NCI-H460 (cell line): Measurements from ENCODE around the gene EGFR. TPM values are rescaled to one million over a fixed set of nuclear protein-coding genes. Genes with fewer than 3 reads are reported as not detected.
A peak's percentile ranks its signal among the peaks of the same experiment; 100 is the strongest.

Source experiments
- DNase-seq: peaks from one replicate; pipeline ENCODE4 v3.0.0-alpha.2; 2016; ENCODE audit warnings: low read depth; ENCODE audit errors: extremely low read depth
- total RNA-seq: library from RNA; depleted of rRNA; stranded (reverse); fragments of >200 nt; shearing (Covaris generic); gene quantifications from 2 replicates; pipeline ENCODE4 v1.2.3, GENCODE V29; 2014

Gene EGFR
- total RNA-seq, 1 experiment from 2014 or later: 24.3 TPM

GRCh38 chr7:55202150-55202913 is 183.5 kb downstream of the EGFR start:
- no peak for DNase-seq

GRCh38 chr7:55203300-55203699 is 184.5 kb downstream of the EGFR start:
- DNase-seq: no peak

DNA sequence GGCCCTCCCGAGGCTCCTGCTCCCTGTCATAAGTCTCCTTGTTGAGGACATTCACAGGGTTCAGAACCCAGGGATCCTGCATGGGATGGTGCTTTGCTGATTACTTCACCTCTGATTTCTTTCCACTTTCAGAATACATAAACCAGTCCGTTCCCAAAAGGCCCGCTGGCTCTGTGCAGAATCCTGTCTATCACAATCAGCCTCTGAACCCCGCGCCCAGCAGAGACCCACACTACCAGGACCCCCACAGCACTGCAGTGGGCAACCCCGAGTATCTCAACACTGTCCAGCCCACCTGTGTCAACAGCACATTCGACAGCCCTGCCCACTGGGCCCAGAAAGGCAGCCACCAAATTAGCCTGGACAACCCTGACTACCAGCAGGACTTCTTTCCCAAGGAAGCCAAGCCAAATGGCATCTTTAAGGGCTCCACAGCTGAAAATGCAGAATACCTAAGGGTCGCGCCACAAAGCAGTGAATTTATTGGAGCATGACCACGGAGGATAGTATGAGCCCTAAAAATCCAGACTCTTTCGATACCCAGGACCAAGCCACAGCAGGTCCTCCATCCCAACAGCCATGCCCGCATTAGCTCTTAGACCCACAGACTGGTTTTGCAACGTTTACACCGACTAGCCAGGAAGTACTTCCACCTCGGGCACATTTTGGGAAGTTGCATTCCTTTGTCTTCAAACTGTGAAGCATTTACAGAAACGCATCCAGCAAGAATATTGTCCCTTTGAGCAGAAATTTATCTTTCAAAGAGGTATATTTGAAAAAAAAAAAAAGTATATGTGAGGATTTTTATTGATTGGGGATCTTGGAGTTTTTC is 186.5 kb downstream of the EGFR start:
- DNase-seq: no peak

DNA sequence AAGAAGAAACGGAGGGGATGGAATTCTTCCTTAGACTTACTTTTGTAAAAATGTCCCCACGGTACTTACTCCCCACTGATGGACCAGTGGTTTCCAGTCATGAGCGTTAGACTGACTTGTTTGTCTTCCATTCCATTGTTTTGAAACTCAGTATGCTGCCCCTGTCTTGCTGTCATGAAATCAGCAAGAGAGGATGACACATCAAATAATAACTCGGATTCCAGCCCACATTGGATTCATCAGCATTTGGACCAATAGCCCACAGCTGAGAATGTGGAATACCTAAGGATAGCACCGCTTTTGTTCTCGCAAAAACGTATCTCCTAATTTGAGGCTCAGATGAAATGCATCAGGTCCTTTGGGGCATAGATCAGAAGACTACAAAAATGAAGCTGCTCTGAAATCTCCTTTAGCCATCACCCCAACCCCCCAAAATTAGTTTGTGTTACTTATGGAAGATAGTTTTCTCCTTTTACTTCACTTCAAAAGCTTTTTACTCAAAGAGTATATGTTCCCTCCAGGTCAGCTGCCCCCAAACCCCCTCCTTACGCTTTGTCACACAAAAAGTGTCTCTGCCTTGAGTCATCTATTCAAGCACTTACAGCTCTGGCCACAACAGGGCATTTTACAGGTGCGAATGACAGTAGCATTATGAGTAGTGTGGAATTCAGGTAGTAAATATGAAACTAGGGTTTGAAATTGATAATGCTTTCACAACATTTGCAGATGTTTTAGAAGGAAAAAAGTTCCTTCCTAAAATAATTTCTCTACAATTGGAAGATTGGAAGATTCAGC is 187.6 kb downstream of the EGFR start:
- no peak for DNase-seq

DNA sequence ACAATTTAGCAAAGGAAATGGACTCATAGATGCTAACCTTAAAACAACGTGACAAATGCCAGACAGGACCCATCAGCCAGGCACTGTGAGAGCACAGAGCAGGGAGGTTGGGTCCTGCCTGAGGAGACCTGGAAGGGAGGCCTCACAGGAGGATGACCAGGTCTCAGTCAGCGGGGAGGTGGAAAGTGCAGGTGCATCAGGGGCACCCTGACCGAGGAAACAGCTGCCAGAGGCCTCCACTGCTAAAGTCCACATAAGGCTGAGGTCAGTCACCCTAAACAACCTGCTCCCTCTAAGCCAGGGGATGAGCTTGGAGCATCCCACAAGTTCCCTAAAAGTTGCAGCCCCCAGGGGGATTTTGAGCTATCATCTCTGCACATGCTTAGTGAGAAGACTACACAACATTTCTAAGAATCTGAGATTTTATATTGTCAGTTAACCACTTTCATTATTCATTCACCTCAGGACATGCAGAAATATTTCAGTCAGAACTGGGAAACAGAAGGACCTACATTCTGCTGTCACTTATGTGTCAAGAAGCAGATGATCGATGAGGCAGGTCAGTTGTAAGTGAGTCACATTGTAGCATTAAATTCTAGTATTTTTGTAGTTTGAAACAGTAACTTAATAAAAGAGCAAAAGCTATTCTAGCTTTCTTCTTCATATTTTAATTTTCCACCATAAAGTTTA is 188.8 kb downstream of the EGFR start:
- no peak for DNase-seq

GRCh38 chr7:55209366-55209765 is 190.5 kb downstream of the EGFR start:
- DNase-seq: no peak

DNA sequence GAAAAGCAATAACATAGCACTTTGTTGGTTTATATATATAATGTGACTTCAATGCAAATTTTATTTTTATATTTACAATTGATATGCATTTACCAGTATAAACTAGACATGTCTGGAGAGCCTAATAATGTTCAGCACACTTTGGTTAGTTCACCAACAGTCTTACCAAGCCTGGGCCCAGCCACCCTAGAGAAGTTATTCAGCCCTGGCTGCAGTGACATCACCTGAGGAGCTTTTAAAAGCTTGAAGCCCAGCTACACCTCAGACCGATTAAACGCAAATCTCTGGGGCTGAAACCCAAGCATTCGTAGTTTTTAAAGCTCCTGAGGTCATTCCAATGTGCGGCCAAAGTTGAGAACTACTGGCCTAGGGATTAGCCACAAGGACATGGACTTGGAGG is 191.4 kb downstream of the EGFR start:
- no peak for DNase-seq

- DNase-seq: no peak
These were observed 191.9 kb downstream of the EGFR start for GRCh38 chr7:55210716-55211115.

DNA sequence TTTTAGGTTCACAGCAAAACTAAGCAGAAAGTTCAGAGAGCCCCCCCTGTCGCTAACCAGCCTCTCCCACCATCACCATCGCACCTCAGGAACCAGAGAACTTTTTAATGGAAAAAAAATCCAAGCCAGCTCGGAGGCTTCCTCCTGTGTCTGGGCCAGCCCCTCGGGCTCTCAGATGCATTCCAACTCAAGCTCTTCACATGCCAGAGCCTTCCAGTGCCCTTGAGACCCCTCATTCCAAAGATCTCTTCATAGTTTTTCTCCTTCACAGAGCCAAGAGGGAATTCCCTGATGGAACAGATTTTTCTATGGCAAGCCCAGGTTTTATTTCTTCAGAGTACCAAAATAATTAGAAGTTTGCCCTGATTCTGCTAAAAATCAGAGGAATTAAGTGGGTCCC is 192.9 kb downstream of the EGFR start:
- DNase-seq: no peak

DNA sequence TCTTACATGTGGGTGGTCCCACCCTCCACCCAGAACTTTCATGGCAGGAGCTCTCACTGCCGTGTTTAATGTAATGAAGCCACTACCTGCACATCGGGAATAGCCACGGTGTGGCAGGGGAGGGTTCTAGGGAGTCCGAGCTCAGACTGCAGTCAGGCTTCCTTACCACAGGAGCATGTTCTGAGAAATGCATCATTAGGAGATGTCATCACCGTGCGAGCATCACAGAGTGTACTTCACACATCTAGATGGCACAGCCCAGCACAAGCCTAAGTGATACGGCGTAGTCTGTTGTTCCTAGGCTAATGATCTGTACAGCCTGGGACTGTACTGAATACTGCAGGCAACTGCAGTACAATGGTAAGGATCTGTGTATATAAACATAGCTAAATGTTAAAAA is 193.4 kb downstream of the EGFR start:
- DNase-seq: no peak

DNA sequence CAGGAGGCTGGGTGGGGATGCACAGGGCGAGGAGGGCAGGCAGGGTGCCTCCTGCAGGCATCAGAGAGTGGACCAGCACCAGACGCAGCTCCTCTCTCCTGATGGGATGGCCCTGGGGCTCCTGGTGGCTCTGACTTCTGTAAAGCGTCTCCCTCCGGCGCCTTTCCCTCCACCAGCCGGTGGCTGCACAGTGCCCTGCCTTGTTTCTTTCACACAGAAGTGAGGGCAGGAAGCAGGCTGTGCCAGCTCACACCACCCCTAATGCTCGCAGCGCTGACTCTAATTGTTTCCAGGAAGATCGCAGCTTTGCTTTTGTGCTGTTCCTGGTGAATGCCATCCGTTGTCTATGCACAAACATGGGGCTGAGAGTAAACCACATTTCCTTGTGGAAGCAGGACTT is 194.0 kb downstream of the EGFR start:
- peak; percentile 16 for DNase-seq

GRCh38 chr7:55214707-55215106 is 195.9 kb downstream of the EGFR start:
- no peak for DNase-seq

DNA sequence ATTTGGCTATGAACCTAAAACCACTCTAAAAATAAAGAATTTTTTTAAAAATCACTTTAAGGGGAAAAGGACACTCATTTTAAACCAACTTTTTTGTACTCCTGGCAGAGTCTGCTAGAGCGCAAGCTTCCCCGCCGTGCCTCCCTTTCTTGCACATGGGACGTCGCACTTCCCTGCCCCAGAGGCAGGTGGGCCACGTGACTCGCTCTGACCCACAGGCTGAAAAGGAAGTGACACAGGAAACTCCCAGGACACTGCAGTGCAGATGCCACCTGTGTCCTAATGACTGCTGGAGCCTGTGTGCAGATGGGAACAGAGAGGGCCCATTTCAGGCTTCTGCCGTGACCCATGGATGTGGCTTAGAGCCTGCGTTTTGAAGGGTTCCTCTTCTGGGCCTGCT is 204.2 kb downstream of the EGFR start:
- no peak for DNase-seq

DNA sequence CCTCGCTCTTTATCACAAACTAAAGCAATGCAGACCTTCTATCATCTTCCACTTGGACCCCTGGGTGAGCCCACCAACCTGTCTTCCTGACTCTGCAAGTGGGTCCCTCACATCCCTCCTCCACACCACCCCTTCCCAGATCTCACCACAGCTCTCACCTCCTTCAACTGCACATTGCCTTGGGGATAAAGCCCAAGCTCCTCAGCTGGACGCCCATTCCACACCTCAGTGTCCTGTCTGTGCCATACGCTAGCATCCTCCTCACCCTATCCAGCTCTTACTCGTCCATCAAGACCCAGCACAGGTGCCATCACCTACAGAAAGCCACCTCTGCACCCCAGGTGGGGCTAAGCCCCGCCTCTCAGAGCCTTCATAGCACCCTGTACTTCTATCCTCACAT is 205.3 kb downstream of the EGFR start:
- no peak for DNase-seq

DNA sequence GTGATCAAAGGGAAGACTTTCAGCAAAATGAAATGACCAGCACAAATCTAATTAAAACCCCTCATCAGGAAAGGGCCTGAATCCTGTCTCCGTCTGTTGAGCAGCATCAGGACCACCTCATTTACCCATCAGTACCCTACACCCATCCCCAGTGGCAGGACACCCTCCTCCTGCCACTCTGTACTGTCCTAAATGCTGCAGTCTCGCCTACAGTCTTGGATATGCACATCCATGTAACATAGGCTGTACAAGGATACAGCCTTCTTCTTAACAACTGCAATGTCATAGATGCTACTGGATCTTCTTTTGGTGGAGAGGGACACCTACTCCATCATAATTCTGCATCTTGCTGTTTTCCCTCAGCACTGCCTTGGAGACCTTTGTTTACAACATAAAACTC is 206.0 kb downstream of the EGFR start:
- DNase-seq: no peak

GRCh38 chr7:55230014-55230413 is 211.2 kb downstream of the EGFR start:
- no peak for DNase-seq

- DNase-seq: no peak
These were observed 213.0 kb downstream of the EGFR start for GRCh38 chr7:55231736-55232280.

DNA sequence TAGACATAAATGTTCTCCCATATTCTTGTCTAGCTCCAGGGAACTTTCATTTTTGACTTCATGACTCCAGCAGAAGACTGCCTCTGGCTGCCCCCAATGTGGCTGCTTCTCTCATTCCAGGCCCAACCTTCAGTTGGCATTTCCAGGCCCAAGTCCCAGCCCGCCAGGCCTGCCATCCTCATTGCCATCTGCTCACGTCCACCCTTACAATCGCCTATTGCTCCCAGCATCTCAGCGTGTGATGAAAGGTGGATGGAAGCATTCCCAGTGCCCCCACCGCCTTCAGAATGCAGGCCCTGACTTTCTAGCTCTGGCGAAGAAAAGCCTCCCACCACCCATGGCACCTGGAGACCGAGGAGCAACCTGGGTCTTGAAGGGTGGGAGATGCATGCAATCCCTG is 214.2 kb downstream of the EGFR start:
- no peak for DNase-seq

DNA sequence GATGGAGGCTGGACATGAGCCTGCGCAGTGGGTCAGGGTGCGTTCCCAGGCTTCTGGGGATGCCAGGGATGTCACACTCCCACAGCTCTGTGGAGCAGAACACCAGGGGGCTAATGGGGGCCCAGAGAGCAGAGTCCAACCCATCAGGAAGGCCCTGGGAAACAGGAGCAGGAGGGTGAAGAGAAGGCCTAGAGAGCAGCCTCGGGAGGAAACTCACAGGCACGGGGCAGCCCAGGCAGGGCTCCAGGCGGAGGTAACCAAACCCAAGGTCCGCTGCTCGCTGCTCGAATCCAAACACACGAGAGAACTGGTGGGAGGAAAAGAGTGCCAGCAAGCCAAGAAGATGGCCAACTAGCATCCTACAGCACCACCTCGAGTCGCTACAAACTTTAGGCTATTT is 215.6 kb downstream of the EGFR start:
- no peak for DNase-seq

DNA sequence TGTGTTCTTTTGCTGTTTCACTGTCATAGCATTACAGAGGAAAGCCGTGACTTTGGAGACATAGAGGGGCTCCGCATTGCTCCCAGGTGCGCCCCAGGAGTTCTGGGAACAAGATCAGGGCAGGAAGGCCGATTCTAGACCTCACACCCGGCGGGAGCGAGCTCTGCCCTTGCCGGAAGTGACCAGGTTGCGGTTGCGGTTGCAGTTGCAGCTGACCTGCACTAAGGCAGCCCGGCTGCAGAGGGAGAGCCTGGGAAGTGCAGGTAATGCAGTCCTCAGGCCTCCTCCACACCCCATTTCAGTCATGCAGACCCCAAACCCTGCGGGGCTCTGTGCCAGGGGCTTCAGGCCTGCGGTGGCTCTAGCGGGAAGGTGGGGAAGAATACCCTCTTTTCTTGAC is 216.3 kb downstream of the EGFR start:
- no peak for DNase-seq
